GM18505 (cell line): ENCODE measurements around the gene IVNS1ABP.
"Not testable (repeated sequence)": the region's sequence is repeated elsewhere in the genome, so short reads cannot be mapped to it uniquely, and the experiment has no call there.

ENCODE experiments used
- ATAC-seq: cut with Tn5 transposase; IDR thresholded peaks from one replicate; pipeline ENCODE4 v1.9.1; 2021; ENCODE audit not compliant: unreplicated experiment
- POLR2A ChIP-seq: IDR thresholded peaks from 4 replicates; pipeline ENCODE4 v1.6.1; 2011; ENCODE audit warnings: borderline replicate concordance; ENCODE audit not compliant: insufficient read depth, insufficient read length; ENCODE audit errors: extremely low read depth

Gene IVNS1ABP

DNA sequence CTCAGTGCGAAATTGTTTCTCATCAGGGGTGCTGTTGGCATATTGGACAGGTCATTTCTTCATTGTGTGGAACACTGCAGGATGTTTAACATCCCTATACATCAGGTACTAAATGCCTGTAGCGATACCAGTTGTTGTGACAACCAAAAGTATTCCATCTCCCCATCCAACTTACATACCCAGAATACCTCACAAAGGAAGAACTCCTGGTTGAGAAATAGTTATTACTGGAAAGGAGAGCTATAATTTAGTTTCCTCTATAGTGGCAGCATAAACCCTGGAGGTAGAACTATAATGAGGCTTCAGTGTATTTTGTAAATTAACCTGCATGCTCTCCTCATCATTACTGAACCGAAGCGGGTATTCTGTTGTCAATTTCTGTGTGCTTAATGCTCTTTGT is 45.1 kb downstream of the IVNS1ABP start:
- TF ChIP-seq POLR2A: no peak

DNA sequence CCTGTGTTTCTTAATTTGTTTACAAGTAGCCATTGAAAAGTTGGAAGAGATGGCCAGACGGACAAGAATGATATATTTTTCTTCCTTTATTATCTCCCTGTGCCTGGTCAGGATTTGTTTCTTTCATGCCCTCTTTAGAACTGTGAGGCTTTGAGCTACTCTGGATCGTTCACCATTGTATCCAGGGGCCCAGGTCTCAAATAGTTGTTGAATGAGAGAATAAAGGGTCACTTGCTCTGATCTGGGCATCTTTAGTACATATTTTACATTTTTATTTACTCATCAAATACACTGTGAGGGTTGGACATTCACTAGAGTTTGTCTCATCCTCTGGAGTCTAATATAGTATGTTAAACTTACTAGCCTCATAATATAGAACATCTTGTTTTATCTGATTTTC is 48.7 kb downstream of the IVNS1ABP start:
- TF ChIP-seq POLR2A: no peak
- no peak for ATAC-seq

More for the DNA sequence above, 45.1 kb downstream of the IVNS1ABP start:
- ATAC-seq: no peak

DNA sequence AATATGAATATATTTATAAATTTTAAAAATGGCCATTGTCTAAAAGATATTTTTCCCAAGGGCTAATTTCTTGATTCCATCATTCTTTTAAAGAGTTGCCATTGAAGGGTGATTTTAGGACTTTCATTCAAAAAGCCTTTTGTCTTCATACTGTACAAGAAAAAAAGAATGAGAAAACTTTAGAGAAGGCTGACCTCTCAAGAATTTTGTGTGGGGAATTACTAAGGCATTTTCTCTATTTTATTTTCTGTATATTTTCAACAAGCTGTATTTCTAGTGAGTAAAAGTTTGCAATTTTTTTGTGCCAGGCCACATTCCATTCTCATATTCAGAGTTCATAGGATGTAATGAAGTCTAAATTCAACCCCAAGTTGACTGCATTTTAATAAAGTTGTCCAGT is 49.3 kb downstream of the IVNS1ABP start:
- no peak for TF ChIP-seq POLR2A
- ATAC-seq: no peak

DNA sequence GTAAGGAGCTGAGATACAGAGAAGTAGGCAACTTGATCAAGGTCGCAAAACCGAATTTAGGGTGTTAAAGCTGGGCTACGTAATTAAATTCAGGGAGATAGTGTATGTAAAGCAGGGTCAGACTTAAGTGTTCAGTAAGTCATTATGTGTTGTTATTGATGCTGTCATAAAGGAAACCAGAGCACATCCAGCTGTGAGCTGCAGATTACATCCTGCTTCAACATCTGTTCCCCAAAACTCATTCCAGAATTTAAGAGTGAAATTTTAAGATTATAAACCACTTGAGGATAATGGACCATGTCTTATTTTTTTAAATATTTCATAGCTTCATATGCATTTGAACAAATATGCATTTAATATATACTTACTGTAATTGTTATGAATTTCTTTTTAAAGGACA is 49.7 kb downstream of the IVNS1ABP start:
- no peak for ATAC-seq
- TF ChIP-seq POLR2A: no peak

DNA sequence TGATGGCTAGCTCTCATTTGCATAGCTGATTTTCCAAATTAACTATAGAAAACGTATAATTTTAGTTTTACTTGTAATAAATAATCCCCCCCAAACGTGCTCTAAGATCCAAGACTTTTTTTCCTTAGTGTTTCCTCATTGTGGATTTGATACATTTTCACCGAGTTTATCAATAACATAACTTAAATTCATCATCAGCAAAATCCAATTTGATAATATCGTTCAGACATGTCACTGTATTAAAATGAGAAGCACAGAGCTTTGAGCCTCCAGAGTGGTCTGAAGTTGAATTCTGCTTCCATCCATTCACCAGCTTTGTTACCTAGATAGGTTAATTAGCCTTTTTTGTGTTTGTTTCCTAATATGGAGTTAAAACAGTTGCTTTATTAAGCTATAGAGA is 51.7 kb downstream of the IVNS1ABP start:
- TF ChIP-seq POLR2A: no peak
- ATAC-seq: no peak

DNA sequence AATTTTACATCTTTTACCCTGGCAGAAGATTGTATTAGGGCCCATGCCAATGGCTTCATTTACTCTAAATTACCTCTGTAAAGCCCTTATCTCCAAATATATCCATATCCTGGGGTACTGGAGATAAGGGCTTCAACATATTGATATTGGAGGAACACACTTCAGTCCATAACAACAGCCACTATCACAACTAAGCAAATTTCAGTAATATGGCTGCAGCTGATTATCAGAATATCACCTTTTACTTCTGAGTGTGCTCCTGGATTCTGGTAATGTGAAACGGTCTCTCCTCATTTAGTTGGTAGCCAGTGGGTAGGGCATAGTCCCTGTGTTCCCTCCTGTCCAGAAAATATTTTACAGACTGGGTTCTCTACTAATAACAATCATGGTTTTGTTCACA is 53.3 kb downstream of the IVNS1ABP start:
- ATAC-seq: no peak
- no peak for TF ChIP-seq POLR2A

DNA sequence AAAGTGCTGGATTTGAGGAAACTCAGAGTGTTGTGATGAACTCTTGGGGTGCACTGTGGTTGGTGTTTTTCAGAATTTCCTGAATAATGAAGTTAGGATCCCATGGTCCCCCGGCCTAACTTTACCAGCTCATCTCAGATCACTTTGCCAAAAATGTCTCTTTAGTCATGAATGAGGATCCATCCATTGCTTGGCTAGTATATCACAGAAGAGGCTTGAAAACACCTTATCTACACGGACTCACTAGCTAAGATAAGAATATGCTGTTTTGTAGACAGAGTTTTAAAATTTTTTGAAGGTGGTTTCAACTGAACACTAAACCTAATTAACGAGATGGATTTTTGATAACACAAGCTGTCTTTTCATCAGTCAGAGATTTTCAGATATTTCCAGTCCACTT is 53.8 kb downstream of the IVNS1ABP start:
- TF ChIP-seq POLR2A: no peak
- no peak for ATAC-seq

DNA sequence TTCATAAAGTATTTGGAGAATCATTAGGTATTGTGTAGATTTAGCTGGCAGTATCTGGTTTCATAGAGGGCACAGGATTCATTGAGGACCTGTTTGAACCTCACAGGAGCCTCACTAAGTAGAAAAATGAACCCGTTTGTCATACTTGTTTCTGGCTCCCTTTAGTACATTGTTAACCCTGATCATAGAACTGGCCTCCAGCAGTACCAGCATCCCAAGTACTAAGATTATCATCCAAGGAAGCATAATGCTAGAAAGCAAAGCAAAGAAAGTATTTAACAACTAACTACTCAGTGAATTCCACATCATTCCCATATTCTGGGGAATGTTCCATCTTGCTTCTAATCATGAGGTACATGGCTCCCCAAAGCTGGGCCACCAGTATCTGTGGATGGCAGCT is 54.9 kb downstream of the IVNS1ABP start:
- ATAC-seq: no peak
- no peak for TF ChIP-seq POLR2A

DNA sequence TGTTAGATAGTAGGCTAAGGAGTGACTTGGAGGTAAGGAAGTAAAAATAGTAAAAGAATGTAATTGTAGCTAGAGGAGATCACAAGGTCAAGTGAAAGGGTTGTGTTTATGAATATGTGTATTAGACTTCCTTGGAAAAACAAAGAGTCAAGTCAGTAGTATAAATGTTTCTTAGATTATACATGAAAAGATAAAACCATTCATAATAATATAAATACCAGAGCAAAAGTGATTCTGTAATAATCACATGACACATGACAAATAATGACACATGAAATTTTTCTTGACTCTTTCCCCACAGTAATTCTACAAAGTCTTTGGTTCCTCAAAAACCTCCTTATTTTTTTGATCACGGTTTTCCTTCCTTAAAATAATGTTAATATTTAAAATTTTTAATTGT is 56.4 kb downstream of the IVNS1ABP start:
- TF ChIP-seq POLR2A: no peak
- no peak for ATAC-seq

DNA sequence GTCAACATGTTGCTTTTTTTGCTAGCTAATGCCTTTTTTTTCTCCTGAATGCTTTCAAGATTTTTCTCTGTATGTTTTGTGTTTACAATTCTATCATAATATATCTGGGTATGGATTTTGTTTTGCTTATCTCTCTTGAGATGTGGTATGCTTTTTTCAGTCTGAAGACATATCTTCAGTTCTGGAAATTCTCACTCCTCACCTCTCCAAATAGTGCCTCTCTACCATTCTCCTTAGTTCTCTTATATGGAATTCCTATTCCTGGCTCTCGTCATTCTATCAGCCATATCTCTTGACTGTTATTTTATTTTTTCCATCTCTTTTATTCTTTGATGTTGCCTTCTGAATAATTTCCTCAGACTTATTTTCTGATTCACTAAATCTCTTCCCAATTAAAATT is 58.4 kb downstream of the IVNS1ABP start:
- ATAC-seq: no peak
- TF ChIP-seq POLR2A: no peak

DNA sequence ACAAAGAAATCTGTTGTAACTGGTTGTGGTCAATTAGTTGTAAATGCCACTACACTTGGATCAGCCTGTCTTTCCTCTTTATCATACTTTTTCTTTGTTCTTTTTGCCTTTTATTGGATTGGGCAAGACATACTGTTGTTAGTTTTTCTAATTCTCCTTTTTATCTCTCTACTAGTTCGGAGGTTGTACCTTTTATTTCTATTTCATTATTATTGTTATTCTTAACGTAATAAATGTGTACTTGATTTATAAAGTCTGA is 59.2 kb downstream of the IVNS1ABP start:
- no peak for ATAC-seq
- TF ChIP-seq POLR2A: no peak

DNA sequence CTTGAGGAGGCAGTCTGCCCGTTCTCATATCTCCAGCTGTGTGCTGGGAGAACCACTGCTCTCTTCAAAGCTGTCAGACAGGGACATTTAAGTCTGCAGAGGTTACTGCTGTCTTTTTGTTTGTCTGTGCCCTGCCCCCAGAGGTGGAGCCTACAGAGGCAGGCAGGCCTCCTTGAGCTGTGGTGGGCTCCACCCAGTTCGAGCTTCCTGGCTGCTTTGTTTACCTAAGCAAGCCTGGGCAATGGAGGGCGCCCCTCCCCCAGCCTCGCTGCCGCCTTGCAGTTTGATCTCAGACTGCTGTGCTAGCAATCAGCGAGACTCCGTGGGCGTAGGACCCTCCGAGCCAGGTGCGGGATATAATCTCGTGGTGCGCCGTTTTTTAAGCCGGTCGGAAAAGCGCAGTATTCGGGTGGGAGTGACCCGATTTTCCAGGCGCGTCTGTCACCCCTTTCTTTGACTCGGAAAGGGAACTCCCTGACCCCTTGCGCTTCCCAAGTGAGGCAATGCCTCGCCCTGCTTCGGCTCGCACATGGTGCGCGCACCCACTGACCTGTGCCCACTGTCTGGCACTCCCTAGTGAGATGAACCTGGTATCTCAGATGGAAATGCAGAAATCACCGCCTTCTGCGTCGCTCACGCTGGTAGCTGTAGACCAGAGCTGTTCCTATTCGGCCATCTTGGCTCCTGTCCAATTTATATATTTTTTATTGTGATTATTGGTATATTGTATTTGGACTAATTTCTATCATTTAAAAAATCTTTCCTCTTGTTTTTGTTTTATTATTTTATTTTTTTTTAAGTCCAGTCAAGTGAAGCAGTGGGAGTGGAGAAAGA is 59.7 kb downstream of the IVNS1ABP start:
- not testable (repeated sequence) for ATAC-seq

DNA sequence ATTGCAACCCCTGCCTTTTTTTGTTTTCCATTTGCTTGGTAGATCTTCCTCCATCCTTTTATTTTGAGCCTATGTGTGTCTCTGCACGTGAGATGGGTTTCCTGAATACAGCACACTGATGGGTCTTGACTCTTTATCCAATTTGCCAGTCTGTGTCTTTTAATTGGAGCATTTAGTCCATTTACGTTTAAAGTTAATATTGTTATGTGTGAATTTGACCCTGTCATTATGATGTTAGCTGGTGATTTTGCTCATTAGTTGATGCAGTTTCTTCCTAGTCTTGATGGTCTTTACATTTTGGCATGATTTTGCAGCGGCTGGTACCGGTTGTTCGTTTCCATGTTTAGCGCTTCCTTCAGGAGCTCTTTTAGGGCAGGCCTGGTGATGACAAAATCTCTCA is 61.4 kb downstream of the IVNS1ABP start:
- not testable (repeated sequence) for ATAC-seq

DNA sequence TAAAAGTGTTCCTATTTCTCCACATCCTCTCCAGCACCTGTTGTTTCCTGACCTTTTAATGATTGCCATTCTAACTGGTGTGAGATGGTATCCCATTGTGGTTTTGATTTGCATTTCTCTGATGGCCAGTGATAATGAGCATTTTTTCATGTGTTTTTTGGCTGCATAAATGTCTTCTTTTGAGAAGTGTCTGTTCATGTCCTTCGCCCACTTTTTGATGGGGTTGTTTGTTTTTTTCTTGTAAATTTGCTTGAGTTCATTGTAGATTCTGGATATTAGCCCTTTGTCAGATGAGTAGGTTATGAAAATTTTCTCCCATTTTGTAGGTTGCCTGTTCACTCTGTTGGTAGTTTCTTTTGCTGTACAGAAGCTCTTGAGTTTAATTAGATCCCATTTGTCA is 64.6 kb downstream of the IVNS1ABP start:
- not testable (repeated sequence) for ATAC-seq

DNA sequence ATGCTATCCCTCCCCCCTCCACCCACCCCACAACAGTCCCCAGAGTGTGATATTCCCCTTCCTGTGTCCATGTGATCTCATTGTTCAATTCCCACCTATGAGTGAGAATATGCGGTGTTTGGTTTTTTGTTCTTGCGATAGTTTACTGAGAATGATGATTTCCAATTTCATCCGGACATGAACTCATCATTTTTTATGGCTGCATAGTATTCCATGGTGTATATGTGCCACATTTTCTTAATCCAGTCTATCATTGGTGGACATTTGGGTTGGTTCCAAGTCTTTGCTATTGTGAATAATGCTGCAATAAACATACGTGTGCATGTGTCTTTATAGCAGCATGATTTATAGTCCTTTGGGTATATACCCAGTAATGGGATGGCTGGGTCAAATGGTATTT is 65.1 kb downstream of the IVNS1ABP start:
- not testable (repeated sequence) for ATAC-seq
